ENCODE results near the gene TTC6.
"Not testable (repeated sequence)": the region's sequence is repeated elsewhere in the genome, so short reads cannot be mapped to it uniquely, and the experiment has no call there.

TTC6 gene

DNA sequence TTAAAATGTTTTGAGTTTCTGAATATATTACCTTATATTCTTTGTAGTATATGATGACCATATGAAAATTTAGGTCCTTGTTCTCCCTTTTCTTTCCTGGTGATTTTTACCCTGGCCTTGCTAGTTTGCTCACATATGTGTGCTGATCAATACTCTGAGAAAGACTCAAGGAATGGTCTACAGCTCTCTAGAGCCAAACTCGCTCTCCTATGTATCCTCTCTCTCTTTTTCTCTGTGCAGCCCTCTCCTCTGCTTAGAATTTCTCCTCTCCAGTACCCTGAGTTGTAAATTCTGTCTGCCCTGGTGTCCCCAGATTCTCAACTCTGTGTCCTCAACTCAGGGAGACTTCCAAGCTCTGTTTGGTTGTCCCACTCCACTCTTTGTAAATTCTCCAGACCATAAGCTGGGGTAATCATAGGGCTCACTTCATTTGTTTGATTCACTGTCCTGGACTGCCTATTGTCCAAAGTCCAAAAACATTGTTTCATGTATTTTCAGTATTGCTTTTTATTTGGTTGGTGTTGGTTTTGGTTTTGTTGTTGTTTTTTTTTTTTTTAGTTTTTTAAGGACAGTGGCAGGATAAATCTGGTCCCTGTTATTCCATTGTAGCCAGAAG, 41.4 kb upstream of the TTC6 start:
- Histone ChIP-seq H3K4me3 (ENCODE audit: low read depth, low read length) (no peak overlapping the region), H3K9me3 (ENCODE audit: severe bottlenecking) (no peaks in the 10 kb centered on the region), H3K27ac (no peak overlapping the region), H3K27me3 (ENCODE audit: insufficient read depth, low read depth, severe bottlenecking) (no peaks in the 10 kb centered on the region), H3K36me3 (no peaks in the 10 kb centered on the region)
- DNase-seq, result no peak
- TF ChIP-seq, protein P1, sequence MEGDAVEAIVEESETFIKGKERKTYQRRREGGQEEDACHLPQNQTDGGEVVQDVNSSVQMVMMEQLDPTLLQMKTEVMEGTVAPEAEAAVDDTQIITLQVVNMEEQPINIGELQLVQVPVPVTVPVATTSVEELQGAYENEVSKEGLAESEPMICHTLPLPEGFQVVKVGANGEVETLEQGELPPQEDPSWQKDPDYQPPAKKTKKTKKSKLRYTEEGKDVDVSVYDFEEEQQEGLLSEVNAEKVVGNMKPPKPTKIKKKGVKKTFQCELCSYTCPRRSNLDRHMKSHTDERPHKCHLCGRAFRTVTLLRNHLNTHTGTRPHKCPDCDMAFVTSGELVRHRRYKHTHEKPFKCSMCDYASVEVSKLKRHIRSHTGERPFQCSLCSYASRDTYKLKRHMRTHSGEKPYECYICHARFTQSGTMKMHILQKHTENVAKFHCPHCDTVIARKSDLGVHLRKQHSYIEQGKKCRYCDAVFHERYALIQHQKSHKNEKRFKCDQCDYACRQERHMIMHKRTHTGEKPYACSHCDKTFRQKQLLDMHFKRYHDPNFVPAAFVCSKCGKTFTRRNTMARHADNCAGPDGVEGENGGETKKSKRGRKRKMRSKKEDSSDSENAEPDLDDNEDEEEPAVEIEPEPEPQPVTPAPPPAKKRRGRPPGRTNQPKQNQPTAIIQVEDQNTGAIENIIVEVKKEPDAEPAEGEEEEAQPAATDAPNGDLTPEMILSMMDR (IDR thresholded peaks at IDR 0.05; ENCODE audit: low read depth, low read length), result no peak

DNA sequence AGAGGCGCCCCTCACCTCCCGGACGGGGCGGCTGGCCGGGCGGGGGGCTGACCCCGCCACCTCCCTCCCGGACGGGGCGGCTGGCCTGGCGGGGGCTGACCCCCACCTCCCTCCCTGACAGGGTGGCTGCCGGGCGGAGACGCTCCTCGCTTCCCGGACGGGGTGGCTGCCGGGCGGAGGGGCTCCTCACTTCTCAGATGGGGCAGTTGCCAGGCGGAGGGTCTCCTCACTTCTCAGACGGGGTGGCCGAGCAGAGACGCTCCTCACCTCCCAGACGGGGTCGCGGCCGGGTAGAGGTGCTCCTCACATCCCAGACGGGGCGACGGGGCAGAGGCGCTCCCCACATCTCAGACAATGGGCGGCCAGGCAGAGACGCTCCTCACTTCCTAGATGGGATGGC, 39.8 kb upstream of the TTC6 start:
- H3K9me3 ChIP-seq (ENCODE audit: severe bottlenecking); DNase-seq; H3K4me3 ChIP-seq (ENCODE audit: low read depth, low read length); H3K27ac ChIP-seq; H3K27me3 ChIP-seq (ENCODE audit: insufficient read depth, low read depth, severe bottlenecking); H3K36me3 ChIP-seq: not testable (repeated sequence)

DNA sequence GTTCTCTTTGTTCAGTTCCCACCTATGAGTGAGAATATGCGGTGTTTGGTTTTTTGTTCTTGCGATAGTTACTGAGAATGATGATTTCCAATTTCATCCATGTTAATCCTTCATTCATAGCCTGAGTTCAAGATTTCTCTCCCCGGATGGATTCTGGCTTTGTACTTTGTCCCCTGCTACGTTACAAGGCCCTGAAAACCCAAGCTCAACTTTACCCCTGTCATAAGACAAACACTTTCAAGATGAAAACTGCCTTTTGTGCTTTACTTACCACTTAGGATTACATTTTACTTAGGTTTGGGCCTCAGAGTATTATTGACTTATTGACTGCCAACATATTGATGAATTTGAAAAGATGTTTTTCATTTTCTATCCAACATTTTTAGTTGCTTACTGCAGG, 36.7 kb upstream of the TTC6 start:
- no peaks in the 10 kb centered on the region for H3K36me3 ChIP-seq
- TF ChIP-seq, protein P1 (IDR thresholded peaks at IDR 0.05; ENCODE audit: low read depth, low read length), result no peak
- no peak overlapping the region for H3K4me3 ChIP-seq (ENCODE audit: low read depth, low read length)
- H3K27me3 ChIP-seq (ENCODE audit: insufficient read depth, low read depth, severe bottlenecking), result peaks cover 3% of the 10 kb centered on the region
- no peak overlapping the region for H3K27ac ChIP-seq
- H3K9me3 ChIP-seq (ENCODE audit: severe bottlenecking), result no peaks in the 10 kb centered on the region
- DNase-seq, result no peak

DNA sequence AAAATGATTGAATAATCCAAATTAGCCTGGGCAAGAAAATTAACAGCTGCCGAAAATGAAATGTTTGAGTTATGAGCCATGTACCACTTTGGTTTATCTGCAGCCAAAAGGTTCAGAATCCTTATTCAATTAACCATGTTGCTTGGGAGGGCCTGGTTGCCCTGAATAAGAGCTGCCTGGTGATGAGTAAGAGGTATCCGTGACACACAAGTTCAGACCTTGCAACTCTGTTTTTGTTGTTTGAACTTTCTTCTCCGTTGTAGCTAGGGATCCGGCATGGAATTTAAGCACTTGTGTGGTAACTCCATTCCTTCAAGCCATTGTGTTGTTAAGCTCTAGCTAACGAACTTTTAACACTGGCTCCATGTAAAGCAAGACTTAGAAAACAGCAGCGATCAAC, 36.0 kb upstream of the TTC6 start:
- Histone ChIP-seq H3K36me3 (no peaks in the 10 kb centered on the region), H3K9me3 (ENCODE audit: severe bottlenecking) (no peaks in the 10 kb centered on the region), H3K27me3 (ENCODE audit: insufficient read depth, low read depth, severe bottlenecking) (peaks cover 3% of the 10 kb centered on the region), H3K27ac (no peak overlapping the region), H3K4me3 (ENCODE audit: low read depth, low read length) (no peak overlapping the region)
- DNase-seq, result no peak
- TF ChIP-seq, protein P1 (IDR thresholded peaks at IDR 0.05; ENCODE audit: low read depth, low read length), result no peak

DNA sequence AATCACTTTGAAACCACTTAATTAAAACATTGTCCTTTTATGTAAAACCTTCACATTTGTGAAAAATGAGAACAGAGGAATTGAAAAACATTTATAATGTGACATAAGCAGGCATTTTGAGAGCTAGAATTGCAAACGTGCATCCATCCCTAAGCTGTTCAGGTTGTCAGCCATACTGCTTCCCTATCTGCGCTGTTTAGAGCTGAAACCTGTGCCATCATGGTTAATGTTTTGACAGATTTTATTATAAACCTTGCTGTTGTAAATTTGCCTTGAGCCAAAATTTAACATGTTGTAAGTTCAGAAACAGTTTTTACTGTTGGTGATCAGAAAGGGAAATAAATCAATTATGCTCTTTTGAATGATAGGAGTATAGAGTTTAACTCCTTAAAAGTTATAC, 32.2 kb upstream of the TTC6 start:
- H3K4me3 ChIP-seq (ENCODE audit: low read depth, low read length), result no peak overlapping the region
- no peaks in the 10 kb centered on the region for H3K36me3 ChIP-seq
- no peaks in the 10 kb centered on the region for H3K9me3 ChIP-seq (ENCODE audit: severe bottlenecking)
- peaks cover 3% of the 10 kb centered on the region for H3K27me3 ChIP-seq (ENCODE audit: insufficient read depth, low read depth, severe bottlenecking)
- H3K27ac ChIP-seq, result no peak overlapping the region
- no peak for DNase-seq
- TF ChIP-seq, protein P1 (IDR thresholded peaks at IDR 0.05; ENCODE audit: low read depth, low read length), result no peak

DNA sequence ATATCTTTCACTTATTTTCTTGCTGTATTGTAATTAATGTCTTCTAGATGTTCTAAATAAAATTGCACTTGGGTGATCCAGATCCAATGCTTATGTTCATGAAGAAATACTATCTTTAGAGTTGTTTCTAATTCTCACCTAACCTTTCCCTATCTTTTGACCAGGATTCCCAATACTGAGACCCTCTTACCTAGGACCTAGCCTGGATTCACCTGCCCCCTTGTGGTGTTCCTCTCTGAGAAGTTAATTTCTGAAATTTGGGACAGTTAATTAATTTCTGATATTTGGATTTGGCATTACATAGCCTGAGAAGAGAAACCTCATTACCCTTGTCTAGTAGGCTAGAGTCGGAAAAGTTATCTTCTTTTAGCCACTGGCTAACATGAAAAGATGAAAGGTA, 29.9 kb upstream of the TTC6 start:
- no peak overlapping the region for H3K4me3 ChIP-seq (ENCODE audit: low read depth, low read length)
- peaks cover 3% of the 10 kb centered on the region for H3K27me3 ChIP-seq (ENCODE audit: insufficient read depth, low read depth, severe bottlenecking)
- TF ChIP-seq, protein P1 (IDR thresholded peaks at IDR 0.05; ENCODE audit: low read depth, low read length), result no peak
- H3K27ac ChIP-seq, result no peak overlapping the region
- H3K36me3 ChIP-seq, result no peaks in the 10 kb centered on the region
- H3K9me3 ChIP-seq (ENCODE audit: severe bottlenecking), result no peaks in the 10 kb centered on the region
- no peak for DNase-seq
